Dendritic cell treated with granulocyte-macrophage colony-stimulating factor and Interleukin-4, amounts not matched to agents 40 ng/mL and 50 ng/mL, for 4 days (primary cell): ENCODE results near the gene LYPD8.

Experiments used
- H3K27ac Mint-ChIP-seq: one replicate; pipeline ENCODE4 v1.8.0; 2022; ENCODE audit warnings: mild to moderate bottlenecking, mixed read lengths
- H3K27me3 Mint-ChIP-seq: one replicate; pipeline ENCODE4 v1.8.0; 2022; ENCODE audit warnings: mild to moderate bottlenecking, mixed read lengths
- H3K36me3 Mint-ChIP-seq: one replicate; pipeline ENCODE4 v1.8.0; 2022; ENCODE audit warnings: low read depth, mixed read lengths
- H3K4me1 Mint-ChIP-seq: one replicate; pipeline ENCODE4 v1.8.0; 2022; ENCODE audit warnings: low read depth, mixed read lengths
- H3K4me3 Mint-ChIP-seq: one replicate; pipeline ENCODE4 v1.8.0; 2022; ENCODE audit warnings: mild to moderate bottlenecking, moderate library complexity, mixed read lengths
- H3K9me3 Mint-ChIP-seq: one replicate; pipeline ENCODE4 v1.8.0; 2022; ENCODE audit warnings: mixed read lengths
- intact Hi-C: fragments of 100-400 bp; cut with micrococcal nuclease; formaldehyde crosslinking; loops from one replicate; pipeline ENCODE4 v1.15.0; 2022

LYPD8 gene

GRCh38 chr1:248786156-248786555, 30.6 kb upstream of the LYPD8 start:
- Mint-ChIP-seq H3K27me3 (peaks cover 2% of the 10 kb centered on the region), H3K36me3 (no peaks in the 10 kb centered on the region), H3K27ac (no peak overlapping the region), H3K4me1 (peaks cover 24% of the 10 kb centered on the region), H3K4me3 (no peak overlapping the region), H3K9me3 (peaks cover 7% of the 10 kb centered on the region)
- intact Hi-C loops = no loop called here

- Mint-ChIP-seq H3K4me1 (peaks cover 36% of the 10 kb centered on the region), H3K36me3 (no peaks in the 10 kb centered on the region), H3K4me3 (no peak overlapping the region), H3K27me3 (peaks cover 2% of the 10 kb centered on the region), H3K9me3 (peaks cover 17% of the 10 kb centered on the region), H3K27ac (no peak overlapping the region)
- intact Hi-C loops = no loop called here
Observed at GRCh38 chr1:248783367-248783766, 27.8 kb upstream of the LYPD8 start.

GRCh38 chr1:248782416-248783141, 27.0 kb upstream of the LYPD8 start:
- no peak overlapping the region for H3K27ac Mint-ChIP-seq
- no peaks in the 10 kb centered on the region for H3K36me3 Mint-ChIP-seq
- intact Hi-C loops = no loop called here
- peaks cover 2% of the 10 kb centered on the region for H3K27me3 Mint-ChIP-seq
- H3K4me3 Mint-ChIP-seq = no peak overlapping the region
- H3K4me1 Mint-ChIP-seq = peaks cover 37% of the 10 kb centered on the region
- H3K9me3 Mint-ChIP-seq = peaks cover 17% of the 10 kb centered on the region

GRCh38 chr1:248779350-248779749, 23.8 kb upstream of the LYPD8 start:
- intact Hi-C loops = no loop called here
- Mint-ChIP-seq H3K9me3 (peaks cover 33% of the 10 kb centered on the region), H3K36me3 (no peaks in the 10 kb centered on the region)

GRCh38 chr1:248778906-248779305, 23.3 kb upstream of the LYPD8 start:
- peaks cover 2% of the 10 kb centered on the region for H3K27me3 Mint-ChIP-seq
- peaks cover 33% of the 10 kb centered on the region for H3K9me3 Mint-ChIP-seq
- no peaks in the 10 kb centered on the region for H3K36me3 Mint-ChIP-seq
- intact Hi-C loops = no loop called here
- H3K4me1 Mint-ChIP-seq = peaks cover 22% of the 10 kb centered on the region
- no peak overlapping the region for H3K27ac Mint-ChIP-seq
- H3K4me3 Mint-ChIP-seq = no peak overlapping the region

More at GRCh38 chr1:248779350-248779749, 23.8 kb upstream of the LYPD8 start:
- H3K27ac Mint-ChIP-seq = no peak overlapping the region
- H3K27me3 Mint-ChIP-seq = peaks cover 2% of the 10 kb centered on the region
- H3K4me3 Mint-ChIP-seq = no peak overlapping the region
- H3K4me1 Mint-ChIP-seq = peaks cover 22% of the 10 kb centered on the region

- Mint-ChIP-seq H3K4me3 (no peak overlapping the region), H3K4me1 (peaks cover 22% of the 10 kb centered on the region), H3K27ac (no peak overlapping the region), H3K27me3 (no peaks in the 10 kb centered on the region), H3K36me3 (no peaks in the 10 kb centered on the region), H3K9me3 (peaks cover 33% of the 10 kb centered on the region)
- intact Hi-C loops = no loop called here
Observed at GRCh38 chr1:248776991-248777390, 21.4 kb upstream of the LYPD8 start.

- no peaks in the 10 kb centered on the region for H3K36me3 Mint-ChIP-seq
- H3K27ac Mint-ChIP-seq = no peak overlapping the region
- intact Hi-C loops = no loop called here
- H3K4me3 Mint-ChIP-seq = no peak overlapping the region
- no peaks in the 10 kb centered on the region for H3K27me3 Mint-ChIP-seq
- peaks cover 22% of the 10 kb centered on the region for H3K4me1 Mint-ChIP-seq
- H3K9me3 Mint-ChIP-seq = peaks cover 19% of the 10 kb centered on the region
Observed at GRCh38 chr1:248775441-248775840, 19.9 kb upstream of the LYPD8 start.

GRCh38 chr1:248759644-248760043, 4.1 kb upstream of the LYPD8 start:
- Mint-ChIP-seq H3K9me3 (peaks cover 16% of the 10 kb centered on the region), H3K4me1 (peaks cover 5% of the 10 kb centered on the region), H3K36me3 (no peaks in the 10 kb centered on the region), H3K27me3 (no peaks in the 10 kb centered on the region), H3K27ac (no peak overlapping the region), H3K4me3 (no peak overlapping the region)
- intact Hi-C loops = no loop called here

GRCh38 chr1:248758352-248758751, 2.8 kb upstream of the LYPD8 start:
- Mint-ChIP-seq H3K27me3 (no peaks in the 10 kb centered on the region), H3K36me3 (no peaks in the 10 kb centered on the region), H3K9me3 (peaks cover 11% of the 10 kb centered on the region), H3K4me1 (peaks cover 5% of the 10 kb centered on the region), H3K4me3 (no peak overlapping the region), H3K27ac (no peak overlapping the region)
- intact Hi-C loops = no loop called here

- peaks cover 5% of the 10 kb centered on the region for H3K4me1 Mint-ChIP-seq
- intact Hi-C loops = no loop called here
- H3K27me3 Mint-ChIP-seq = no peaks in the 10 kb centered on the region
- no peaks in the 10 kb centered on the region for H3K36me3 Mint-ChIP-seq
- H3K27ac Mint-ChIP-seq = no peak overlapping the region
- H3K4me3 Mint-ChIP-seq = no peak overlapping the region
- H3K9me3 Mint-ChIP-seq = peaks cover 7% of the 10 kb centered on the region
Observed at GRCh38 chr1:248757784-248758195, 2.2 kb upstream of the LYPD8 start.

GRCh38 chr1:248756636-248757035, 1.1 kb upstream of the LYPD8 start:
- intact Hi-C loops = no loop called here
- Mint-ChIP-seq H3K4me3 (no peak overlapping the region), H3K27ac (no peak overlapping the region), H3K36me3 (no peaks in the 10 kb centered on the region), H3K4me1 (peaks cover 5% of the 10 kb centered on the region), H3K27me3 (no peaks in the 10 kb centered on the region), H3K9me3 (peaks cover 7% of the 10 kb centered on the region)

- Mint-ChIP-seq H3K27ac (no peak overlapping the region), H3K4me1 (peaks cover 5% of the 10 kb centered on the region), H3K4me3 (no peak overlapping the region), H3K27me3 (no peaks in the 10 kb centered on the region), H3K9me3 (peaks cover 7% of the 10 kb centered on the region), H3K36me3 (no peaks in the 10 kb centered on the region)
- intact Hi-C loops = no loop called here
Observed at GRCh38 chr1:248756151-248756550, 592 bp upstream of the LYPD8 start.

- Mint-ChIP-seq H3K27me3 (no peaks in the 10 kb centered on the region), H3K9me3 (no peaks in the 10 kb centered on the region), H3K4me1 (peaks cover 11% of the 10 kb centered on the region), H3K36me3 (no peaks in the 10 kb centered on the region), H3K27ac (no peak overlapping the region), H3K4me3 (no peak overlapping the region)
- intact Hi-C loops = no loop called here
Observed at GRCh38 chr1:248753708-248754280, 1.8 kb downstream of the LYPD8 start.

GRCh38 chr1:248753029-248753594, 2.4 kb downstream of the LYPD8 start:
- H3K9me3 Mint-ChIP-seq = no peaks in the 10 kb centered on the region
- H3K36me3 Mint-ChIP-seq = no peaks in the 10 kb centered on the region
- intact Hi-C loops = no loop called here
- H3K4me3 Mint-ChIP-seq = no peak overlapping the region
- H3K4me1 Mint-ChIP-seq = peaks cover 11% of the 10 kb centered on the region
- no peak overlapping the region for H3K27ac Mint-ChIP-seq
- no peaks in the 10 kb centered on the region for H3K27me3 Mint-ChIP-seq
